ENCODE measurements around the gene KCNK10. TPM values are rescaled to one million over a fixed set of nuclear protein-coding genes. Genes with fewer than 3 reads are reported as not detected.

KCNK10 gene
- total RNA-seq, 1 donor from 2014 or later, result not detected

GRCh38 chr14:88354358-88354757, 31.3 kb upstream of the KCNK10 start:
- intact Hi-C loops (cut with DNase I), result no loop called here
- H3K27ac ChIP-seq, result no peak overlapping the region
- no peak overlapping the region for H3K4me3 ChIP-seq
- no peak for TF ChIP-seq CTCF (IDR thresholded peaks at IDR 0.05)
- H3K36me3 ChIP-seq, result no peaks in the 10 kb centered on the region
- H3K9me3 ChIP-seq, result no peaks in the 10 kb centered on the region
- DNase-seq (ENCODE audit: low spot score in 2 of 2), result no peak
- no peaks in the 10 kb centered on the region for H3K4me1 ChIP-seq
- no peaks in the 10 kb centered on the region for H3K27me3 ChIP-seq

- Histone ChIP-seq H3K36me3 (no peaks in the 10 kb centered on the region), H3K4me1 (no peaks in the 10 kb centered on the region), H3K27ac (no peak overlapping the region), H3K27me3 (no peaks in the 10 kb centered on the region), H3K4me3 (no peak overlapping the region), H3K9me3 (no peaks in the 10 kb centered on the region)
- intact Hi-C loops (cut with DNase I), result no loop called here
- no peak for TF ChIP-seq CTCF (IDR thresholded peaks at IDR 0.05)
- no peak for DNase-seq (ENCODE audit: low spot score in 2 of 2)
Observed at GRCh38 chr14:88352698-88353097, 29.6 kb upstream of the KCNK10 start.

GRCh38 chr14:88351966-88352691, 29.1 kb upstream of the KCNK10 start:
- no peaks in the 10 kb centered on the region for H3K27me3 ChIP-seq
- intact Hi-C loops (cut with DNase I), result no loop called here
- no peaks in the 10 kb centered on the region for H3K4me1 ChIP-seq
- DNase-seq (ENCODE audit: low spot score in 2 of 2), result no peak
- no peak overlapping the region for H3K4me3 ChIP-seq
- no peaks in the 10 kb centered on the region for H3K36me3 ChIP-seq
- no peak for TF ChIP-seq CTCF (IDR thresholded peaks at IDR 0.05)
- H3K9me3 ChIP-seq, result no peaks in the 10 kb centered on the region
- no peak overlapping the region for H3K27ac ChIP-seq

DNA sequence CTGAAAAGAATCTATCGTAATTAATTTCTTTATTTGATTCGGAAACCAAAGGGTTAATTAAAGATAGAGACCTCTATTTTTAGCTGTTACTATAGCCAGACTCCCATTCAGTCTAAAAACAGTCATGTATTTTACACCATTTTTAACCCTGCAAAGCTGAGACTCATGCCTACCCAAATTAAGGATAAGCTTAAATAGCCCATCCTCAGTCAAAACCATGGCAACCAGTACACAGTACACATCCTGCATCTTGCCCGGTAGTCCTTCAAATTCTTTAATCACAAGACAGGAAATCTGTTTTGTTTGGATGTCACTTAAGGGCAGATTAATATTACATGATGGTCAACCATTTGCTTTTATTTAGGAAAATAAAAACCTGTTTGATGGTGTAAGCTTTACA, 25.5 kb upstream of the KCNK10 start:
- intact Hi-C loops (cut with DNase I), result no loop called here
- Histone ChIP-seq H3K27me3 (no peaks in the 10 kb centered on the region), H3K4me3 (no peak overlapping the region), H3K36me3 (no peaks in the 10 kb centered on the region), H3K27ac (no peak overlapping the region), H3K4me1 (no peaks in the 10 kb centered on the region), H3K9me3 (no peaks in the 10 kb centered on the region)
- no peak for TF ChIP-seq CTCF (IDR thresholded peaks at IDR 0.05)
- DNase-seq (ENCODE audit: low spot score in 2 of 2), result no peak

DNA sequence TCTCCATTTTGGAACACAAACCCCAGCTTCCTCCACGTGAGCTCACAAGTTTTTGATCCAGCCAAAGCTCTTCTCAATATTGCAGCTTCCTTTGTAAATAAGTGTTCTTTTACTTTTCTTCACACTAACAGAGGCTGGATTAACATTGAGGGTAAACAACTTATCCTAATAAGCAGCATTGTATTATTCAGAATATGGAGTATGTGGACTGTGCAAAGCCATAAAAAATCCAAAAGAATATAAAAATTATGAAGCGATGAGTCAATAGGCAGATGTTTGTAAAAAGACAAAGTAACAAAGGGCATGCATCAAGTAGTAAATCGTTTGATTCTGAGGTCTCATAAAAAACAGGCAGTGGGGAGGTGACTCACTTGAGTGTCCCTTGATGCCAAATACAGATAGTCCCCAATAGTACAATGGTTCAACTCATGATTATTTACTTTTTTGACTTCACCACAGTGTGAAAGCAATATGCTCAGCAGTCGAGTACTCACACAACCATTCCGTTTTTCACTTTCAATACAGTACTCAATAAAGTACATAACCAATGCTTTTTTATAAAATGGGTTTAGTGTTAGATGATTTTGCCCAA, 23.1 kb upstream of the KCNK10 start:
- no peak for TF ChIP-seq CTCF (IDR thresholded peaks at IDR 0.05)
- no peaks in the 10 kb centered on the region for H3K27me3 ChIP-seq
- no peaks in the 10 kb centered on the region for H3K36me3 ChIP-seq
- no peak for DNase-seq (ENCODE audit: low spot score in 2 of 2)
- H3K27ac ChIP-seq, result no peak overlapping the region
- intact Hi-C loops (cut with DNase I), result no loop called here
- no peaks in the 10 kb centered on the region for H3K9me3 ChIP-seq
- no peak overlapping the region for H3K4me3 ChIP-seq
- no peaks in the 10 kb centered on the region for H3K4me1 ChIP-seq

Data from ascending aorta (tissue), 2 donors.